ENCODE results near the gene TAS2R14.

GRCh38 chr12:10904686-10905085 lies 34.4 kb downstream of the TAS2R14 start:
- TF ChIP-seq, protein P1, sequence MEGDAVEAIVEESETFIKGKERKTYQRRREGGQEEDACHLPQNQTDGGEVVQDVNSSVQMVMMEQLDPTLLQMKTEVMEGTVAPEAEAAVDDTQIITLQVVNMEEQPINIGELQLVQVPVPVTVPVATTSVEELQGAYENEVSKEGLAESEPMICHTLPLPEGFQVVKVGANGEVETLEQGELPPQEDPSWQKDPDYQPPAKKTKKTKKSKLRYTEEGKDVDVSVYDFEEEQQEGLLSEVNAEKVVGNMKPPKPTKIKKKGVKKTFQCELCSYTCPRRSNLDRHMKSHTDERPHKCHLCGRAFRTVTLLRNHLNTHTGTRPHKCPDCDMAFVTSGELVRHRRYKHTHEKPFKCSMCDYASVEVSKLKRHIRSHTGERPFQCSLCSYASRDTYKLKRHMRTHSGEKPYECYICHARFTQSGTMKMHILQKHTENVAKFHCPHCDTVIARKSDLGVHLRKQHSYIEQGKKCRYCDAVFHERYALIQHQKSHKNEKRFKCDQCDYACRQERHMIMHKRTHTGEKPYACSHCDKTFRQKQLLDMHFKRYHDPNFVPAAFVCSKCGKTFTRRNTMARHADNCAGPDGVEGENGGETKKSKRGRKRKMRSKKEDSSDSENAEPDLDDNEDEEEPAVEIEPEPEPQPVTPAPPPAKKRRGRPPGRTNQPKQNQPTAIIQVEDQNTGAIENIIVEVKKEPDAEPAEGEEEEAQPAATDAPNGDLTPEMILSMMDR (conservative IDR thresholded peaks at IDR 0.05; ENCODE audit: low read length) = no peak
- TF ChIP-seq EZH2phosphoT487 (IDR thresholded peaks at IDR 0.05; ENCODE audit: borderline replicate concordance) = no peak

All from Loucy (cell line).